ENCODE measurements around the gene DOCK3. TPM values are rescaled to one million over a fixed set of nuclear protein-coding genes. Genes with fewer than 3 reads are reported as not detected.

DOCK3 gene
- total and polyA plus RNA-seq, 5 donors: 1.9 to 5.2 (median 4.2) TPM

- DNase-seq (peak; percentile 48 to 77 (median 69)), ATAC-seq (no peak)
- WGBS: 49% methylated on average over 6 of the region's 6 CpGs
- H3K9me3 ChIP-seq (ENCODE audit: control insufficient read depth, low read length): no peaks in the 10 kb centered on the region
- no peak overlapping the region for H3K27ac ChIP-seq (ENCODE audit: low read length)
- intact Hi-C loops (cut with DNase I): loop anchor here (10.0 kb wide), 3 partner anchors 285 to 775 kb away; partner anchors contain the start of genes CISH (in 2 of the 4), MAPKAPK3 (in 2 of the 4) and TEX264 (in 1 of the 4)
- no peaks in the 10 kb centered on the region for H3K27me3 ChIP-seq (ENCODE audit: control insufficient read depth, insufficient read depth)
- H3K4me3 ChIP-seq (ENCODE audit: low read length): no peak overlapping the region
- peaks cover 20% of the 10 kb centered on the region for H3K4me1 ChIP-seq (ENCODE audit: control insufficient read depth, insufficient read depth, low read length)
Measured at GRCh38 chr3:51389423-51390183, 714.9 kb downstream of the DOCK3 start.

GRCh38 chr3:51390246-51391074 lies 715.7 kb downstream of the DOCK3 start:
- no peak overlapping the region for H3K4me3 ChIP-seq (ENCODE audit: low read length)
- peaks cover 20% of the 10 kb centered on the region for H3K4me1 ChIP-seq (ENCODE audit: control insufficient read depth, insufficient read depth, low read length)
- intact Hi-C loops (cut with DNase I): loop anchor here in 2 of 4 donors (10.0 kb wide), 2 partner anchors 284 to 294 kb away; partner anchors contain the start of gene TEX264 (in 1 of the 2)
- DNase-seq (no peak), ATAC-seq (no peak)
- H3K27me3 ChIP-seq (ENCODE audit: control insufficient read depth, insufficient read depth): no peaks in the 10 kb centered on the region
- peak overlapping the region; percentile 31 for H3K27ac ChIP-seq (ENCODE audit: low read length)
- 37% methylated on average over 29 of the region's 29 CpGs for WGBS
- no peaks in the 10 kb centered on the region for H3K9me3 ChIP-seq (ENCODE audit: control insufficient read depth, low read length)

GRCh38 chr3:51391075-51391565 lies 716.4 kb downstream of the DOCK3 start, which contains the start of gene RBM15B:
Gene RBM15B (plus strand): TSS chr3:51391285. CDS start chr3:51391400, 115 bp downstream.
- under 1% methylated on average over 83 of the region's 83 CpGs for WGBS
- intact Hi-C loops (cut with DNase I): loop anchor here in 2 of 4 donors (10.0 kb wide), 2 partner anchors 284 to 294 kb away; partner anchors contain the start of gene TEX264 (in 1 of the 2)
- Histone ChIP-seq H3K9me3 (ENCODE audit: control insufficient read depth, low read length) (no peaks in the 10 kb centered on the region), H3K4me3 (ENCODE audit: low read length) (peak within 1 kb of the TSS; percentile 73), H3K27ac (ENCODE audit: low read length) (peak within 1 kb of the TSS; percentile 83), H3K27me3 (ENCODE audit: control insufficient read depth, insufficient read depth) (no peaks in the 10 kb centered on the region), H3K4me1 (ENCODE audit: control insufficient read depth, insufficient read depth, low read length) (peaks cover 22% of the 10 kb centered on the region)
- DNase-seq (peak; percentile 98 to 100 (median 99)), ATAC-seq (peak; percentile 93 to 96)

GRCh38 chr3:51391566-51392354 lies 717.0 kb downstream of the DOCK3 start:
- ATAC-seq (no peak), DNase-seq (peak; percentile 32 to 75 (median 67))
- H3K4me3 ChIP-seq (ENCODE audit: low read length): peak overlapping the region; percentile 73
- H3K9me3 ChIP-seq (ENCODE audit: control insufficient read depth, low read length): no peaks in the 10 kb centered on the region
- H3K4me1 ChIP-seq (ENCODE audit: control insufficient read depth, insufficient read depth, low read length): peaks cover 22% of the 10 kb centered on the region
- H3K27ac ChIP-seq (ENCODE audit: low read length): peak overlapping the region; percentile 83
- WGBS: 9% methylated on average over 115 of the region's 115 CpGs
- no peaks in the 10 kb centered on the region for H3K27me3 ChIP-seq (ENCODE audit: control insufficient read depth, insufficient read depth)
- intact Hi-C loops (cut with DNase I): loop anchor here in 2 of 4 donors (10.0 kb wide), 2 partner anchors 283 to 293 kb away; partner anchors contain the start of gene TEX264 (in 1 of the 2)

- H3K27ac ChIP-seq (ENCODE audit: low read length): no peak overlapping the region
- ATAC-seq: no peak
- 94% methylated on average over 42 of the region's 42 CpGs for WGBS
- peak; percentile 23 to 56 (median 50) for DNase-seq
- H3K9me3 ChIP-seq (ENCODE audit: control insufficient read depth, low read length): no peaks in the 10 kb centered on the region
- H3K27me3 ChIP-seq (ENCODE audit: control insufficient read depth, insufficient read depth): no peaks in the 10 kb centered on the region
- H3K4me1 ChIP-seq (ENCODE audit: control insufficient read depth, insufficient read depth, low read length): peaks cover 25% of the 10 kb centered on the region
- intact Hi-C loops (cut with DNase I): loop anchor here in 2 of 4 donors (10.0 kb wide), 2 partner anchors 282 to 292 kb away; partner anchors contain the start of gene TEX264 (in 1 of the 2)
- peak overlapping the region; percentile 73 for H3K4me3 ChIP-seq (ENCODE audit: low read length)
Measured at GRCh38 chr3:51392355-51393133, 717.8 kb downstream of the DOCK3 start.

- H3K27ac ChIP-seq (ENCODE audit: low read length): no peak overlapping the region
- H3K27me3 ChIP-seq (ENCODE audit: control insufficient read depth, insufficient read depth): no peaks in the 10 kb centered on the region
- no peak overlapping the region for H3K4me3 ChIP-seq (ENCODE audit: low read length)
- H3K9me3 ChIP-seq (ENCODE audit: control insufficient read depth, low read length): no peaks in the 10 kb centered on the region
- peaks cover 25% of the 10 kb centered on the region for H3K4me1 ChIP-seq (ENCODE audit: control insufficient read depth, insufficient read depth, low read length)
- ATAC-seq (no peak), DNase-seq (no peak)
- intact Hi-C loops (cut with DNase I): loop anchor here in 2 of 4 donors (10.0 kb wide), 2 partner anchors 282 to 292 kb away; partner anchors contain the start of gene TEX264 (in 1 of the 2)
- WGBS: 96% methylated on average over 17 of the region's 17 CpGs
Measured at GRCh38 chr3:51393134-51393495, 718.4 kb downstream of the DOCK3 start.

- Histone ChIP-seq H3K27me3 (ENCODE audit: control insufficient read depth, insufficient read depth) (no peaks in the 10 kb centered on the region), H3K4me3 (ENCODE audit: low read length) (no peak overlapping the region), H3K27ac (ENCODE audit: low read length) (no peak overlapping the region), H3K4me1 (ENCODE audit: control insufficient read depth, insufficient read depth, low read length) (peaks cover 25% of the 10 kb centered on the region), H3K9me3 (ENCODE audit: control insufficient read depth, low read length) (no peaks in the 10 kb centered on the region)
- DNase-seq (no peak), ATAC-seq (no peak)
- 91% methylated on average over 14 of the region's 14 CpGs for WGBS
- intact Hi-C loops (cut with DNase I): loop anchor here in 2 of 4 donors (10.0 kb wide), 2 partner anchors 281 to 291 kb away; partner anchors contain the start of gene TEX264 (in 1 of the 2)
Measured at GRCh38 chr3:51393564-51393963, 718.8 kb downstream of the DOCK3 start.

- ATAC-seq (no peak), DNase-seq (no peak)
- 81% methylated on average over 5 of the region's 5 CpGs for WGBS
- Histone ChIP-seq H3K27ac (ENCODE audit: low read length) (no peak overlapping the region), H3K4me3 (ENCODE audit: low read length) (no peak overlapping the region), H3K27me3 (ENCODE audit: control insufficient read depth, insufficient read depth) (no peaks in the 10 kb centered on the region), H3K9me3 (ENCODE audit: control insufficient read depth, low read length) (no peaks in the 10 kb centered on the region), H3K4me1 (ENCODE audit: control insufficient read depth, insufficient read depth, low read length) (peaks cover 25% of the 10 kb centered on the region)
- intact Hi-C loops (cut with DNase I): loop anchor here in 2 of 4 donors (10.0 kb wide), 2 partner anchors 280 to 290 kb away; partner anchors contain the start of gene TEX264 (in 1 of the 2)
Measured at GRCh38 chr3:51394541-51394940, 719.8 kb downstream of the DOCK3 start.

- H3K4me1 ChIP-seq (ENCODE audit: control insufficient read depth, insufficient read depth, low read length): peaks cover 25% of the 10 kb centered on the region
- no peak overlapping the region for H3K27ac ChIP-seq (ENCODE audit: low read length)
- ATAC-seq: no peak
- 72% methylated on average over 12 of the region's 12 CpGs for WGBS
- no peak overlapping the region for H3K4me3 ChIP-seq (ENCODE audit: low read length)
- DNase-seq: no peak
- H3K27me3 ChIP-seq (ENCODE audit: control insufficient read depth, insufficient read depth): no peaks in the 10 kb centered on the region
- intact Hi-C loops (cut with DNase I): loop anchor here in 2 of 4 donors (10.0 kb wide), 2 partner anchors 279 to 289 kb away; partner anchors contain the start of gene TEX264 (in 1 of the 2)
- H3K9me3 ChIP-seq (ENCODE audit: control insufficient read depth, low read length): no peaks in the 10 kb centered on the region
Measured at GRCh38 chr3:51395493-51396213, 720.9 kb downstream of the DOCK3 start.
